Kidney (tissue), 14 donors: ENCODE data around the gene CAMKMT. TPM values are rescaled to one million over a fixed set of nuclear protein-coding genes. Genes with fewer than 3 reads are reported as not detected.
A peak's percentile ranks its signal among the peaks of the same experiment; 100 is the strongest.

Source experiments
- DNase-seq, 5 donors: peaks; one replicate each; pipeline ENCODE4 v3.0.0-alpha.2; 2013 to 2020
- FAIRE-seq: peaks from 2 replicates; lab custom pipeline; 2012; peaks lifted over from hg19 to GRCh38; lab: Jason Lieb, UNC
- H3K27ac ChIP-seq, 2 donors: one replicate each; pipeline ENCODE4 v1.7.0; 2013; ENCODE audit warnings: low read depth in 2 of 2, low read length in 2 of 2, inconsistent platforms in 1 of 2
- H3K27me3 ChIP-seq: one replicate; pipeline ENCODE4 v1.7.1; 2013; ENCODE audit warnings: low read length, inconsistent platforms; ENCODE audit not compliant: control insufficient read depth, insufficient read depth
- H3K36me3 ChIP-seq, 3 donors: one replicate each; pipeline versions ENCODE4 v1.7.0 to v1.7.1; 2013; ENCODE audit warnings: low read length in 3 of 3, control low read depth in 1 of 3, inconsistent platforms in 1 of 3; ENCODE audit not compliant: insufficient read depth in 3 of 3, control insufficient read depth in 2 of 3
- H3K4me1 ChIP-seq, 3 donors: one replicate each; pipeline versions ENCODE4 v1.7.0 to v1.7.1; 2013; ENCODE audit warnings: low read length in 3 of 3, inconsistent platforms in 1 of 3, low read depth in 1 of 3; ENCODE audit not compliant: control insufficient read depth in 2 of 3, insufficient read depth in 2 of 3
- H3K4me3 ChIP-seq, 3 donors: one replicate each; pipeline versions ENCODE4 v1.7.0 to v1.8.1; 2013; ENCODE audit warnings: low read length in 3 of 3, control low read depth in 1 of 3, inconsistent platforms in 1 of 3
- H3K9ac ChIP-seq, 3 donors: one replicate each; pipeline versions ENCODE4 v1.7.0 to v1.7.1; 2013; ENCODE audit warnings: low read length in 3 of 3, control low read depth in 1 of 3, inconsistent platforms in 1 of 3
- H3K9me3 ChIP-seq, 3 donors: one replicate each; pipeline versions ENCODE4 v1.7.0 to v1.7.1; 2013; ENCODE audit warnings: low read length in 3 of 3, control low read depth in 1 of 3, inconsistent platforms in 1 of 3; ENCODE audit not compliant: control insufficient read depth in 2 of 3, insufficient read depth in 1 of 3
- CTCF ChIP-seq: IDR thresholded peaks from 3 replicates; pipeline ENCODE4 v1.5.1; 2012; ENCODE audit warnings: mild to moderate bottlenecking, moderate library complexity, borderline replicate concordance; ENCODE audit not compliant: insufficient read depth; ENCODE audit errors: extremely low read depth
- intact Hi-C: fragments of 100-400 bp; cut with DNase I; formaldehyde crosslinking; loops from one replicate; pipeline ENCODE4 v1.11.1; 2022
- polyA plus RNA-seq: library from polyadenylated mRNA; stranded (reverse); fragments of 350-450 nt; fragmentation: Illumina TruSeq; extraction: RNeasy Lipid Tissue Mini Kit (QIAGEN cat#74804); gene quantifications from one replicate; pipeline ENCODE4 v1.2.3, GENCODE V29; 2014; ENCODE audit warnings: low read depth, low replicate concordance; ENCODE audit not compliant: insufficient read depth
- total RNA-seq: library from RNA; stranded (reverse); fragmentation: NEBNext Ultra II Directional; extraction: Animal tissue kit (Norgen Biotek cat#: 25700); gene quantifications from one replicate; pipeline ENCODE4 v1.2.1, GENCODE V29; 2021
- donor health status: control.
- donor health status: control.
- donor health status: control.
- donor health status: control.
- donor health status: control.
- donor health status: DM: yes; HTN: yes; CAD: no.
- donor health status: Normal renal cell carcinoma (clear cell type).

CAMKMT gene
- total and polyA plus RNA-seq, 2 donors from 2014 or later: 9.9 to 14.5 TPM

- Histone ChIP-seq H3K9ac (no peak overlapping the region), H3K9me3 (no peaks in the 10 kb centered on the region), H3K4me1 (peaks cover 0 to 7% (median 0%) of the 10 kb centered on the region in 3 donors), H3K36me3 (no peaks in the 10 kb centered on the region), H3K4me3 (no peak overlapping the region), H3K27me3 (no peaks in the 10 kb centered on the region), H3K27ac (no peak overlapping the region)
- intact Hi-C loops: no loop called here
- FAIRE-seq (no peak), DNase-seq (no peak)
- no peak for TF ChIP-seq CTCF
Measured at GRCh38 chr2:44352510-44352909, 9.2 kb upstream of the CAMKMT start.

GRCh38 chr2:44354761-44355160, 7.0 kb upstream of the CAMKMT start:
- Histone ChIP-seq H3K4me3 (no peak overlapping the region), H3K36me3 (no peaks in the 10 kb centered on the region), H3K9ac (no peak overlapping the region), H3K27me3 (no peaks in the 10 kb centered on the region), H3K9me3 (no peaks in the 10 kb centered on the region), H3K4me1 (peaks cover 0 to 6% (median 2%) of the 10 kb centered on the region in 3 donors), H3K27ac (no peak overlapping the region)
- no peak for FAIRE-seq
- no peak for DNase-seq
- intact Hi-C loops: no loop called here
- TF ChIP-seq CTCF: no peak

GRCh38 chr2:44358503-44358902, 3.2 kb upstream of the CAMKMT start:
- FAIRE-seq: no peak
- DNase-seq: peak in 1 of 5 donors; percentile 15
- Histone ChIP-seq H3K27me3 (no peaks in the 10 kb centered on the region), H3K9me3 (no peaks in the 10 kb centered on the region), H3K4me1 (peaks cover 3 to 12% (median 4%) of the 10 kb centered on the region in 3 donors), H3K9ac (no peak overlapping the region), H3K27ac (no peak overlapping the region), H3K4me3 (no peak overlapping the region), H3K36me3 (no peaks in the 10 kb centered on the region)
- intact Hi-C loops: no loop called here
- no peak for TF ChIP-seq CTCF
